ENCODE measurements around the gene C15orf39. TPM values are rescaled to one million over a fixed set of nuclear protein-coding genes. Genes with fewer than 3 reads are reported as not detected.

C15orf39 gene
- total and polyA plus RNA-seq, 9 of the 15 experiments (the other 6 are each of a cell fraction or from before 2014, with no cell fraction given) = 0.31 to 29.8 (median 4.4) TPM

- TF ChIP-seq REST (IDR thresholded peaks at IDR 0.05; ENCODE audit: borderline replicate concordance) (peak; percentile 22; the same call in 1 of the 2 replicates), REST (CRISPR knock-in tag; IDR thresholded peaks at IDR 0.05; ENCODE audit: low read depth) (no peak), TAF1 (IDR thresholded peaks at IDR 0.05; ENCODE audit: control insufficient read depth, extremely low read depth, insufficient read depth, low read length, severe bottlenecking) (no peak), ZBTB2 (IDR thresholded peaks at IDR 0.05) (no peak), SAP30 (IDR thresholded peaks at IDR 0.05; ENCODE audit: borderline replicate concordance, insufficient read depth, low read depth, low read length, poor library complexity, severe bottlenecking) (peak; percentile 19), ZNF830 (CRISPR knock-in tag; IDR thresholded peaks at IDR 0.05) (0 out of 2 replicates have a peak, but pooled peaks have one; percentile 8), ELF2 (CRISPR knock-in tag; IDR thresholded peaks at IDR 0.05) (no peak), ATF7 (IDR thresholded peaks at IDR 0.05) (peak; percentile 40; the same call in 1 of the 2 replicates), ZNF445 (CRISPR knock-in tag; IDR thresholded peaks at IDR 0.05; ENCODE audit: low read depth) (no peak), FOXA3 (CRISPR knock-in tag; conservative IDR thresholded peaks at IDR 0.05 in 1 of 2, IDR thresholded peaks at IDR 0.05 in 1 of 2) (no peak), KLF10 (CRISPR knock-in tag; IDR thresholded peaks at IDR 0.05) (no peak), DIDO1 (tag; IDR thresholded peaks at IDR 0.05; ENCODE audit: low read depth) (no peak), ID3 (CRISPR knock-in tag; IDR thresholded peaks at IDR 0.05) (no peak), ID3 (tag; IDR thresholded peaks at IDR 0.05) (no peak), EGR1 (conservative IDR thresholded peaks at IDR 0.05) (peak; percentile 81), SRSF1 (IDR thresholded peaks at IDR 0.05; ENCODE audit: low read depth, low read length) (no peak), PURB (CRISPR knock-in tag; IDR thresholded peaks at IDR 0.05; ENCODE audit: low read depth) (no peak), RBM14 (IDR thresholded peaks at IDR 0.05; ENCODE audit: borderline replicate concordance, insufficient read depth, low read depth, low read length) (no peak)
These were observed 692 bp upstream of the C15orf39 start (continued) for GRCh38 chr15:75200765-75201615.
